Measurements from ENCODE around the gene PTCD2. TPM values are rescaled to one million over a fixed set of nuclear protein-coding genes. Genes with fewer than 3 reads are reported as not detected.
A peak's percentile ranks its signal among the peaks of the same experiment; 100 is the strongest.

The PTCD2 gene
- total RNA-seq, 1 experiment from 2014 or later = 11.6 TPM

GRCh38 chr5:72366324-72366976 lies 46.3 kb downstream of the PTCD2 start:
- Mint-ChIP-seq H3K27ac (ENCODE audit: unreplicated experiment) (no peak overlapping the region), H3K27me3 (ENCODE audit: insufficient read depth, unreplicated experiment) (no peaks in the 10 kb centered on the region), H3K36me3 (ENCODE audit: insufficient read depth, unreplicated experiment) (no peaks in the 10 kb centered on the region), H3K9me3 (ENCODE audit: unreplicated experiment) (no peaks in the 10 kb centered on the region), H3K4me3 (ENCODE audit: unreplicated experiment) (no peak overlapping the region), H3K4me1 (ENCODE audit: low read depth, unreplicated experiment) (no peaks in the 10 kb centered on the region)
- intact Hi-C loops (cut with micrococcal nuclease; ENCODE audit: unreplicated experiment) = loop anchor here (1.0 kb wide), 4 partner anchors 158 to 482 kb away; no protein-coding TSS in a partner anchor
- no peaks in the 10 kb centered on the region for H3K27me3 ChIP-seq (replicated peaks; ENCODE audit: control insufficient read depth, insufficient read depth, low read length)
- H3K9me3 ChIP-seq = no peaks in the 10 kb centered on the region
- H3K4me3 ChIP-seq (ENCODE audit: low read depth, low read length) = no peak overlapping the region
- DNase-seq = peak; percentile 73 to 76
- TF ChIP-seq CTCF (IDR thresholded peaks at IDR 0.05; ENCODE audit: insufficient read depth in 1 of 2, low read depth in 1 of 2, low read length in 1 of 2, severe bottlenecking in 1 of 2, unreplicated experiment in 1 of 2) = peak; percentile 64 to 76
- no peaks in the 10 kb centered on the region for H3K36me3 ChIP-seq (ENCODE audit: control insufficient read depth, insufficient read depth, low read length)
- BruUV-seq (replicated peaks) = no TSS peak
- ChIA-PET CTCF (interaction anchor here (0.6 to 1.9 kb wide), 9 partner anchors 42 to 680 kb away, joined by 3 to 30 read pairs (median 4); no protein-coding TSS in a partner anchor), POLR2A (no interaction called here)
- H3K4me1 ChIP-seq = peaks cover 12% of the 10 kb centered on the region; the same call in 1 of the 2 replicates

GRCh38 chr5:72368271-72368670 lies 48.1 kb downstream of the PTCD2 start:
- intact Hi-C loops (cut with micrococcal nuclease; ENCODE audit: unreplicated experiment) = no loop called here
- ChIA-PET POLR2A (no interaction called here), CTCF (interaction anchor here (0.6 kb wide), 1 partner anchor 1150 kb away, joined by 3 read pairs; no protein-coding TSS in a partner anchor)
- no peaks in the 10 kb centered on the region for H3K9me3 Mint-ChIP-seq (ENCODE audit: unreplicated experiment)
- no peaks in the 10 kb centered on the region for H3K36me3 Mint-ChIP-seq (ENCODE audit: insufficient read depth, unreplicated experiment)
- BruUV-seq (replicated peaks) = no TSS peak
- Histone ChIP-seq H3K4me3 (ENCODE audit: low read depth, low read length) (no peak overlapping the region), H3K4me1 (peaks cover 12% of the 10 kb centered on the region; the same call in 1 of the 2 replicates), H3K9me3 (no peaks in the 10 kb centered on the region), H3K36me3 (ENCODE audit: control insufficient read depth, insufficient read depth, low read length) (no peaks in the 10 kb centered on the region), H3K27me3 (replicated peaks; ENCODE audit: control insufficient read depth, insufficient read depth, low read length) (no peaks in the 10 kb centered on the region)
- no peak overlapping the region for H3K27ac Mint-ChIP-seq (ENCODE audit: unreplicated experiment)
- no peak for TF ChIP-seq CTCF (IDR thresholded peaks at IDR 0.05; ENCODE audit: insufficient read depth in 1 of 2, low read depth in 1 of 2, low read length in 1 of 2, severe bottlenecking in 1 of 2, unreplicated experiment in 1 of 2)
- DNase-seq = no peak
- H3K27me3 Mint-ChIP-seq (ENCODE audit: insufficient read depth, unreplicated experiment) = no peaks in the 10 kb centered on the region
- no peaks in the 10 kb centered on the region for H3K4me1 Mint-ChIP-seq (ENCODE audit: low read depth, unreplicated experiment)
- no peak overlapping the region for H3K4me3 Mint-ChIP-seq (ENCODE audit: unreplicated experiment)

- no peak for DNase-seq
- Histone ChIP-seq H3K4me3 (ENCODE audit: low read depth, low read length) (no peak overlapping the region), H3K36me3 (ENCODE audit: control insufficient read depth, insufficient read depth, low read length) (no peaks in the 10 kb centered on the region), H3K4me1 (peaks cover 12% of the 10 kb centered on the region; the same call in 1 of the 2 replicates), H3K27me3 (replicated peaks; ENCODE audit: control insufficient read depth, insufficient read depth, low read length) (no peaks in the 10 kb centered on the region), H3K9me3 (no peaks in the 10 kb centered on the region)
- Mint-ChIP-seq H3K27me3 (ENCODE audit: insufficient read depth, unreplicated experiment) (no peaks in the 10 kb centered on the region), H3K9me3 (ENCODE audit: unreplicated experiment) (no peaks in the 10 kb centered on the region), H3K4me1 (ENCODE audit: low read depth, unreplicated experiment) (no peaks in the 10 kb centered on the region), H3K27ac (ENCODE audit: unreplicated experiment) (no peak overlapping the region), H3K4me3 (ENCODE audit: unreplicated experiment) (no peak overlapping the region), H3K36me3 (ENCODE audit: insufficient read depth, unreplicated experiment) (no peaks in the 10 kb centered on the region)
- TF ChIP-seq CTCF (IDR thresholded peaks at IDR 0.05; ENCODE audit: insufficient read depth in 1 of 2, low read depth in 1 of 2, low read length in 1 of 2, severe bottlenecking in 1 of 2, unreplicated experiment in 1 of 2) = no peak
- BruUV-seq (replicated peaks) = no TSS peak
- ChIA-PET POLR2A (no interaction called here), CTCF (no interaction called here)
- intact Hi-C loops (cut with micrococcal nuclease; ENCODE audit: unreplicated experiment) = no loop called here
These were observed 49.1 kb downstream of the PTCD2 start for GRCh38 chr5:72369301-72369700.
